Activated T-cell treated with anti-CD3 and anti-CD28 coated beads for 24 hours (primary cell): Measurements from ENCODE around the gene CDK9.

ENCODE experiments used
- DNase-seq: peaks from one replicate; pipeline ENCODE4 v3.0.0-alpha.2; 2020; ENCODE audit warnings: low read depth

CDK9 gene

GRCh38 chr9:127803507-127804352 is 17.9 kb downstream of the CDK9 start:
- no peak for DNase-seq

GRCh38 chr9:127805620-127806019 is 19.8 kb downstream of the CDK9 start:
- no peak for DNase-seq

- DNase-seq: no peak
These were observed 21.0 kb downstream of the CDK9 start for GRCh38 chr9:127806871-127807270.

- no peak for DNase-seq
These were observed 22.6 kb downstream of the CDK9 start for GRCh38 chr9:127808347-127809001.

GRCh38 chr9:127809002-127809539 is 23.2 kb downstream of the CDK9 start:
- no peak for DNase-seq

GRCh38 chr9:127809540-127810377 is 23.9 kb downstream of the CDK9 start:
- no peak for DNase-seq

- no peak for DNase-seq
These were observed 24.7 kb downstream of the CDK9 start for GRCh38 chr9:127810378-127811187.

- DNase-seq: no peak
These were observed 26.2 kb downstream of the CDK9 start for GRCh38 chr9:127812011-127812410.

GRCh38 chr9:127812936-127813675 is 27.3 kb downstream of the CDK9 start:
- no peak for DNase-seq

- DNase-seq: no peak
These were observed 27.9 kb downstream of the CDK9 start for GRCh38 chr9:127813686-127814226.

- DNase-seq: no peak
These were observed 29.0 kb downstream of the CDK9 start for GRCh38 chr9:127814619-127815511.

GRCh38 chr9:127815512-127816361 is 29.9 kb downstream of the CDK9 start:
- DNase-seq: no peak

GRCh38 chr9:127816362-127816725 is 30.5 kb downstream of the CDK9 start:
- no peak for DNase-seq

- no peak for DNase-seq
These were observed 30.9 kb downstream of the CDK9 start for GRCh38 chr9:127816728-127817127.

- DNase-seq: no peak
These were observed 32.1 kb downstream of the CDK9 start for GRCh38 chr9:127817881-127818434.

GRCh38 chr9:127818574-127818973 is 32.7 kb downstream of the CDK9 start:
- DNase-seq: no peak

GRCh38 chr9:127822108-127822507 is 36.3 kb downstream of the CDK9 start:
- DNase-seq: no peak
